Activated naive CD4-positive, alpha-beta T cell treated with anti-CD3 and anti-CD28 coated beads for 36 hours (primary cell): ENCODE results near the gene OR4K14. TPM values are rescaled to one million over a fixed set of nuclear protein-coding genes. Genes with fewer than 3 reads are reported as not detected.

Experiments
- CTCF ChIA-PET: fragments of 350-600 bp; sonication (Branson Sonifier 250); formaldehyde crosslinking; loops from one replicate; lab custom pipeline; 2021; ENCODE audit warnings: antibody characterized with exemption; lab: Charles Lee
- DNase-seq: peaks from one replicate; pipeline ENCODE4 v3.0.0-alpha.2; 2020
- H3K27ac Mint-ChIP-seq: one replicate; pipeline ENCODE4 v1.8.0; 2021; ENCODE audit warnings: mild to moderate bottlenecking, mixed read lengths
- H3K27me3 Mint-ChIP-seq: one replicate; pipeline ENCODE4 v1.8.0; 2021; ENCODE audit warnings: low read depth, mixed read lengths
- H3K36me3 Mint-ChIP-seq: one replicate; pipeline ENCODE4 v1.8.0; 2021; ENCODE audit warnings: low read depth, mixed read lengths
- H3K4me1 Mint-ChIP-seq: one replicate; pipeline ENCODE4 v1.8.0; 2021; ENCODE audit warnings: low read depth, mixed read lengths
- H3K4me3 Mint-ChIP-seq: one replicate; pipeline ENCODE4 v1.8.0; 2021; ENCODE audit warnings: mild to moderate bottlenecking, moderate library complexity, mixed read lengths
- H3K9me3 Mint-ChIP-seq: one replicate; pipeline ENCODE4 v1.8.0; 2021; ENCODE audit warnings: mixed read lengths
- intact Hi-C: fragments of 100-400 bp; cut with micrococcal nuclease; formaldehyde crosslinking; loops from one replicate; pipeline ENCODE4 v1.15.1; 2023
- total RNA-seq, 2 experiments: library from RNA; stranded (reverse); gene quantifications; one replicate each; pipeline ENCODE4 v1.2.3, GENCODE V29; 2021

Gene OR4K14, protein sequence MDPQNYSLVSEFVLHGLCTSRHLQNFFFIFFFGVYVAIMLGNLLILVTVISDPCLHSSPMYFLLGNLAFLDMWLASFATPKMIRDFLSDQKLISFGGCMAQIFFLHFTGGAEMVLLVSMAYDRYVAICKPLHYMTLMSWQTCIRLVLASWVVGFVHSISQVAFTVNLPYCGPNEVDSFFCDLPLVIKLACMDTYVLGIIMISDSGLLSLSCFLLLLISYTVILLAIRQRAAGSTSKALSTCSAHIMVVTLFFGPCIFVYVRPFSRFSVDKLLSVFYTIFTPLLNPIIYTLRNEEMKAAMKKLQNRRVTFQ
- total RNA-seq = not detected

DNA sequence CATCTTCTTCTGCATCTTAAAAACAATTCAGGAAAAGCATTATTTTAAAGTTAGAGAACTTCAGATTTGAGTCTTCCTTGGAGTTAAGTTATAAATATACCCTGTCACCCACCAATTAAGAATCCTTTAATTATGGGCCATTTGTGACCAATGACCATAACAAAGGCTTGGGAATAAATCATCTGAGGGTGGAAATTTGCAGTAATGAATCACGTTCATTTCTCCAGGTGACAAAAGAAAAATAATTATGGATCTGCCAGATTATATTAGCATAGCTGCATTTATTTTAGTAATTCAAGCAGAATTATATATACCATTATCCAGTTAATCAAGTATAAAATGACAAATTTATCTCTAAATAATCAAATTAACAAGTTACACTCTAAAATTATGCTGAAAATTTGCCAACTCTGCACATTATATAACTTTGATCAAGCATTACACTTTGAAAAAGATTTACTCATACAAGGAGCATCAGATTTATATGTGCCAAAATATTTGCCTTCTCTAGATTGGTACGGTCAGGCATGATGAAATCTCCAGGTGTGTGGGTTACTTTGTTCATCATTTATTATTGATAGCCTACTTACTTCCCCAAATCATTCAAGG lies at the start of gene OR4K14:
Gene OR4K14, minus strand, starts transcription at position 51 of the 609 bp plus-strand sequence. CDS start 4,114 bp downstream, outside the sequence.
- Mint-ChIP-seq H3K27ac (no peak within 1 kb of the TSS), H3K27me3 (peaks cover 3% of the 10 kb centered on the region), H3K4me1 (no peaks in the 10 kb centered on the region), H3K9me3 (peaks cover under 1% of the 10 kb centered on the region), H3K36me3 (no peaks in the 10 kb centered on the region), H3K4me3 (no peak within 1 kb of the TSS)
- CTCF ChIA-PET = no interaction called here
- intact Hi-C loops = no loop called here
- DNase-seq = no peak

DNA sequence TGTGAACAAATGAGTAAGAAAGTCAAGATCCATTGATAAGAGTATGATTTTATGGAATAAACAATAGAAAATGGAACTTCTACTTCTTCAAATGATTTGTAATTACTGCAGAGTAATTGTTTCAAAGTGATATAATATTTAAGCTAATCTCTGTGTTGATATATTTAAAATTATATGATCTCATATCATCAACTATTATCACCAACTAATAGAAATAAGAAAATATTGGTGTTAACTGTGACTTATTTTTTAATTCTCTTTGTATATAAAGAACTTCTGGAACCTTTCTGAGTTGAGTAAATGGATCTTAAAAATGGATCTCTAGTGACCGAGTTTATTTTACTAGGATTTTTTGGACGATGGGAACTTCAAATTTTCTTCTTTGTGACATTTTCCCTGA lies 40.6 kb upstream of the OR4K14 start, which contains the start of gene OR4L1:
Gene OR4L1, plus strand, starts transcription at position 301 of the 400 bp plus-strand sequence. Its CDS starts 0 bp downstream, at position 301.
- Mint-ChIP-seq H3K36me3 (no peaks in the 10 kb centered on the region), H3K4me3 (no peak within 1 kb of the TSS), H3K9me3 (peaks cover 4% of the 10 kb centered on the region), H3K4me1 (peaks cover 2% of the 10 kb centered on the region), H3K27ac (no peak within 1 kb of the TSS), H3K27me3 (no peaks in the 10 kb centered on the region)
- no peak for DNase-seq
- intact Hi-C loops = no loop called here
- CTCF ChIA-PET = no interaction called here

DNA sequence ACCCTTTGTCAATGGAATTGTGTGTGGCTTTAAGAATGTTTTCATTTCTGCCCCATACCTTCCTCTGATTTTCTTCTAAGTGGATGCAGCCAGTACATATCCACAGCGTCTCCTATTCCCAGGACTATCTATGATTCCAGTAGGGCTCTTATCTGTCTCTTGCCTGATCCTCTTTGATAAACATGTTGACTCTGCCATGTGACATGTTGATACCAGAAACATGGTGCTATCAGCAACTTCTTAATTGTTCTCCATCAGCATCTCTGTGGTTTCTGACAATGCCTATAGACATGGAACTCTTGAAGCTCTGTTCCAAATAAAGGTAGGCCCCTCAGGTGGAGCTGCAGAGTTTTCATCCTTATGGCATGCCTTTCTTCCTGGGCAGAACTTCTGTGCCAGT lies 29.1 kb upstream of the OR4K14 start:
- no peaks in the 10 kb centered on the region for H3K36me3 Mint-ChIP-seq
- CTCF ChIA-PET = no interaction called here
- no peaks in the 10 kb centered on the region for H3K4me1 Mint-ChIP-seq
- DNase-seq = no peak
- intact Hi-C loops = no loop called here
- no peaks in the 10 kb centered on the region for H3K9me3 Mint-ChIP-seq
- no peak overlapping the region for H3K4me3 Mint-ChIP-seq
- no peak overlapping the region for H3K27ac Mint-ChIP-seq
- peaks cover 9% of the 10 kb centered on the region for H3K27me3 Mint-ChIP-seq

DNA sequence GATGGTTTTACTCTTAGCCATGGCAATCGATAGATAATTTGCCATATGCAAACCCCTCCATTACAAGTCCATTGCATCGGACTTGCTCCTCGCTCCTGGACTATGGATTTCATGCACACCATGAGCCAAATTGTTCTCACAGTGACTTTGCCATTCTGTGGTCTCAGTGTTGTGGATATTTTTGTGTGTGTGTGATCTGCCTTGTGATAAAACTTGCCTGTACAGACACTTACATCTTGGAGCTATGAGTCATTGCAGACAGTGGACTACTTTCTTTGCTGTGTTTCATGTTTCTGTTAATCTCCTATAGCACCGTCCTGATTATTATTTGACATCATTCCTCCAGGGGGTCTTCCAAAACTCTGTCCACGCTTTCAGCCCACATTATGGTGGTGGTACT lies 25.1 kb upstream of the OR4K14 start:
- Mint-ChIP-seq H3K4me1 (no peaks in the 10 kb centered on the region), H3K27ac (no peak overlapping the region), H3K27me3 (peaks cover 3% of the 10 kb centered on the region), H3K36me3 (no peaks in the 10 kb centered on the region), H3K4me3 (no peak overlapping the region), H3K9me3 (peaks cover 4% of the 10 kb centered on the region)
- CTCF ChIA-PET = no interaction called here
- intact Hi-C loops = no loop called here
- no peak for DNase-seq

DNA sequence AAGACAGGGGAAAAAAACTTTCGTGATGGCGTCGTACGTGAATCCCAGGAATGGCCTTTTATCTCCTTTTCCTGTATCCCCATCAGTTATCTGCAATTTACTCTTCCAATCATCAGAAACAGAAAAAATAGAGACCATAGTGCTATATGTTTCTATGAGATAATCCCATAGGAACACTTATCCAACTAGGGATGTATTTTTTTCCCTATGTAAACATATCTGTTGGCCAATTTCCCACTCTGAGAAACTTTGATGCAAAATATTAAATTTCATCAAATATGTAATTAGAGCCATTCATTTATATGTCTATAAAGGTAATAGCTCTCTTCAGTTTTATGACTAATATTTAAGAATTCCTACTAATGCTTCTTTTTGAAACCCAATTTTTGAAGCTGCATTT lies 16.8 kb upstream of the OR4K14 start, which contains the start of gene OR4K13:
Gene OR4K13, minus strand, starts transcription at position 101 of the 400 bp plus-strand sequence. CDS start 1,280 bp downstream, outside the sequence.
- Mint-ChIP-seq H3K4me3 (no peak within 1 kb of the TSS), H3K9me3 (peaks cover 2% of the 10 kb centered on the region), H3K4me1 (no peaks in the 10 kb centered on the region), H3K27me3 (no peaks in the 10 kb centered on the region), H3K36me3 (no peaks in the 10 kb centered on the region), H3K27ac (no peak within 1 kb of the TSS)
- no peak for DNase-seq
- intact Hi-C loops = no loop called here
- CTCF ChIA-PET = no interaction called here

DNA sequence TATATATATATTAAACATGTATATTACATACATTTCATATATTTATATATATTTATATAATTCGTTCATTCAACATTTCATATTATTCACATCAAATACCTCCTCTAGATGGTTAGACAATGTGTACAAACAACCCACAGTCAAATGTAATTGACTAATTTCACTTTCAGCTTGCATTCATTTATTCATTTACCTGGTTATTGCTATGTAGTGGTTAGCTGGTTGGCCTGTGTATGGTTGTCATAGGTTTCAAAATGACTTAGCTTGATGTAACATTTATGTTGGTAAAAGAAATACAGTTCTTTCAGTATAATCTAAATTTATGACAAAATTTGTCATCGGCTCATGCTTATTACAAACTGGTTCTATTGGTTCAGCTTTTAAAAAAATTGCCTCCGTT lies 16.3 kb upstream of the OR4K14 start:
- no peak overlapping the region for H3K27ac Mint-ChIP-seq
- CTCF ChIA-PET = no interaction called here
- no peaks in the 10 kb centered on the region for H3K27me3 Mint-ChIP-seq

DNA sequence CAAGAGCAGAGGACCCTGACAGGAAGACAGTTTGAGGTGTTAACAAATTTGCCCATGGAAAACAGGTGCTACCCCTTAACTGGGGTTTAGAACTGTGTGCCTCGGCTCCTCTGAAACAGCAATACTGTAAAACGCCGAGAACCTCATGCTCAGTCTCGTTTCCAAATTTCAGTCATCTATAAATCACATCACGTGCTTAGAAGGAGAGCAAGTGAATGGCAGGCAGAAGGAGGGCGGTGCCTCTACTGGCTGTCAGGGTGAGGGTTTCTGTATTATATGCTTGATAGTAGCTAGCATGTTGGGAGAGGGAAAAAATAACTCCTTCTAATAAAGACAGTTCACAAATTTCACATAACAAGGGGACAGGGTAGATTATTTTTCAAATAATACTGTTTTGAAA lies 12.0 kb upstream of the OR4K14 start:
- intact Hi-C loops = no loop called here
- Mint-ChIP-seq H3K4me3 (no peak overlapping the region), H3K9me3 (peaks cover 2% of the 10 kb centered on the region), H3K27ac (no peak overlapping the region), H3K4me1 (no peaks in the 10 kb centered on the region), H3K27me3 (no peaks in the 10 kb centered on the region), H3K36me3 (no peaks in the 10 kb centered on the region)
- DNase-seq = no peak
- CTCF ChIA-PET = no interaction called here

More for the DNA sequence above, 16.3 kb upstream of the OR4K14 start:
- peaks cover 2% of the 10 kb centered on the region for H3K9me3 Mint-ChIP-seq
- DNase-seq = no peak
- H3K36me3 Mint-ChIP-seq = no peaks in the 10 kb centered on the region
- H3K4me1 Mint-ChIP-seq = no peaks in the 10 kb centered on the region
- intact Hi-C loops = no loop called here
- H3K4me3 Mint-ChIP-seq = no peak overlapping the region

DNA sequence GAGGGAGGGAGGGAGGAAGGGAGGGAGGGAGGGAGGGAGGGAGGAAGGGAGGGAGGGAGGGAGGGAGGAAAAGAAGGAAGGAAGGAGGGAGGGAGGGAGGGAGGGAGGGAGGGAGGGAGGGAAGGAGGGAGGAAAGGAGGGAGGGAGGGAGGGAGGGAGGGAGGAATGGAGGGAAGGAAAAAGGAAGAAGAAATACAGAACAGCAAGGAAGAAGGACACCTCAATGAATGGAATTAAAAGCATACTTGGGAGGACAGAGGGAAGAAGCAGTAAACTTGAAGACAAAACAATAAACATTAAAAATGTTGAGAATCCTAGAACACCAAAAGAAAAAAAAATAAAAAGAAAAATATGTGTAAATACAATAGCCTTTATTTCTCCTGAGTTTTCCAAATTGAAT lies 11.0 kb downstream of the OR4K14 start:
- Mint-ChIP-seq H3K27me3 (no peaks in the 10 kb centered on the region), H3K27ac (no peak overlapping the region), H3K9me3 (peaks cover 8% of the 10 kb centered on the region), H3K4me1 (no peaks in the 10 kb centered on the region), H3K36me3 (no peaks in the 10 kb centered on the region), H3K4me3 (no peak overlapping the region)
- intact Hi-C loops = no loop called here
- CTCF ChIA-PET = no interaction called here
- no peak for DNase-seq

DNA sequence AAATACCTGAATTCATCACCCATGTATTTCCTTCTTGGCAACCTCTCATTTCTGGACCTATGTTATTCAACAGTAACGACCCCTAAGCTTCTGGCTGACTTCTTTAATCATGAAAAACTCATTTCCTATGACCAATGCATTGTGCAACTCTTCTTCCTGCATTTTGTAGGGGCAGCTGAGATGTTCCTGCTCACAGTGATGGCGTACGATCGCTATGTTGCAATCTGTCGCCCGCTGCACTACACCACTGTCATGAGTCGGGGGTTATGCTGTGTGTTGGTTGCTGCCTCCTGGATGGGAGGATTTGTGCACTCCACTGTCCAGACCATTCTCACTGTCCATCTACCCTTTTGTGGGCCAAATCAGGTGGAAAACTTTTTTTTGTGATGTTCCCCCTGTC lies 16.8 kb downstream of the OR4K14 start:
- intact Hi-C loops = no loop called here
- no peaks in the 10 kb centered on the region for H3K4me1 Mint-ChIP-seq
- no peaks in the 10 kb centered on the region for H3K36me3 Mint-ChIP-seq
- peaks cover 2% of the 10 kb centered on the region for H3K9me3 Mint-ChIP-seq
- no peak overlapping the region for H3K27ac Mint-ChIP-seq
- H3K4me3 Mint-ChIP-seq = no peak overlapping the region
- CTCF ChIA-PET = interaction anchor here (1.1 kb wide), 1 partner anchor 11 kb away, joined by 3 read pairs; no protein-coding TSS in a partner anchor
- no peak for DNase-seq
- no peaks in the 10 kb centered on the region for H3K27me3 Mint-ChIP-seq

DNA sequence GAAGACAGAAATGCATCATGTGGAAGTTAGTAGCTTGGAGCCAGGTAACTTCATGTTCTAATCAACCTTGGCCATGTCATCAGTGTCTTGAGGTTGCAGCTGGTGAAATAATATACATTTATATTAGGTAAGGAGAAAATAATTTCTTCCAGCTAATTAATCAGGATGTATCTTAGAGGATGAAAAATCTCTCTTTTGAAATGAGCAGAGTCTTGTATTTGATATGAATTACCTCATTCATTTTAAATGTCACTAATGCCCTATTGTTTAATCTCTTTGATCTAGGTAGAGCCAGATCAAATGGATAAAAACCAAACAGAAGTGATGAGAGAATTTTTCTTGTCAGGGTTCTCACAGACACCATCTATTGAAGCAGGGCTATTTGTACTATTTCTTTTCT lies 17.2 kb downstream of the OR4K14 start, which contains the start of gene OR4Q2:
Gene OR4Q2, plus strand, starts transcription at position 301 of the 400 bp plus-strand sequence.
- CTCF ChIA-PET = interaction anchor here (1.1 to 1.2 kb wide), 2 partner anchors 11 to 12 kb away, joined by 3 read pairs; no protein-coding TSS in a partner anchor
- H3K27ac Mint-ChIP-seq = no peak within 1 kb of the TSS
- H3K4me1 Mint-ChIP-seq = no peaks in the 10 kb centered on the region
- no peaks in the 10 kb centered on the region for H3K27me3 Mint-ChIP-seq
- H3K36me3 Mint-ChIP-seq = no peaks in the 10 kb centered on the region
- DNase-seq = no peak
- peaks cover 2% of the 10 kb centered on the region for H3K9me3 Mint-ChIP-seq
- H3K4me3 Mint-ChIP-seq = no peak within 1 kb of the TSS
- intact Hi-C loops = no loop called here

DNA sequence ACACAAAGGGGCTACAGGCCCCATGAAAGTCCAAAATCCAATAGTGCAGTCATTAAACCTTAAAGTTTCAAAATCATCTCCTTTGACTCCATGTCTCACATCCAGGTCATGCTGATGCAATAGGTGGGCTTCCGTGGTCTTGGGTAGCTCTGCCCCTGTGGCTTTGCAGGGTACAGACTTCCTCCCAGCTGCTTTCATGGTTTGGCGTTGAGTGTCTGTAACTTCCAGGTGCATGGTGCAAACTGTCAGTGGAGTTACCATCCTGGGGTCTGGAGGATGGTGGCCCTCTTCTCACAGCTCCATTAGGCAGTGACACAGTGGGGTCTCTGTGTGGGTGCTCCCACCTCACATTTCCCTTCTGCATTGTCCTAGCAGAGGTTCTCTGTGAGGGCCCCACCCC lies 25.7 kb downstream of the OR4K14 start:
- Mint-ChIP-seq H3K27me3 (no peaks in the 10 kb centered on the region), H3K9me3 (no peaks in the 10 kb centered on the region), H3K4me3 (no peak overlapping the region), H3K36me3 (no peaks in the 10 kb centered on the region), H3K27ac (no peak overlapping the region), H3K4me1 (no peaks in the 10 kb centered on the region)
- DNase-seq = no peak
- CTCF ChIA-PET = no interaction called here
- intact Hi-C loops = no loop called here

DNA sequence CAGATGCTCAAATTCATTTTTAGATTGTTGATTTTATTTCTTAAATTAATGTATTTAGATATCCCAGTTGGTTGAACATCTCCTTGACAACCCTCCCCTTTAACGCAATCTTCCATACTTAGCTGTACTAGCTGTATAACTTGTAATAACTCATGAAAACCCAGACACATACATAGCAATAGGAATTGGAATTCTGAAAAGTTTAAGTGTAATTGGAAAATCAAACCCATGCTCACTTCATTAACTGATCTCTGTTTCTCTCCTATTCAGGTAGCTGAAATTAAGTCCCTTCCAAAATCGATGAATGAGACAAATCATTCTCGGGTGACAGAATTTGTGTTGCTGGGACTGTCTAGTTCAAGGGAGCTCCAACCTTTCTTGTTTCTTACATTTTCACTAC lies 43.8 kb downstream of the OR4K14 start, which contains the start of gene OR4K15:
Gene OR4K15, plus strand, starts transcription at position 301 of the 400 bp plus-strand sequence. Its CDS starts 0 bp downstream, at position 301.
- CTCF ChIA-PET = no interaction called here
- no peak for DNase-seq
- no peaks in the 10 kb centered on the region for H3K27me3 Mint-ChIP-seq
- H3K27ac Mint-ChIP-seq = no peak within 1 kb of the TSS
- peaks cover 33% of the 10 kb centered on the region for H3K4me1 Mint-ChIP-seq
- H3K9me3 Mint-ChIP-seq = peaks cover 3% of the 10 kb centered on the region
- no peaks in the 10 kb centered on the region for H3K36me3 Mint-ChIP-seq
- no peak within 1 kb of the TSS for H3K4me3 Mint-ChIP-seq
- intact Hi-C loops = no loop called here
